Stimulated activated CD4-positive, alpha-beta T cell treated with anti-CD3 and anti-CD28 coated beads, Interleukin-2, amount 100 ng/mL, for 24 hours (primary cell): Measurements from ENCODE around the gene SYCP2L.
"Not testable (repeated sequence)": the region's sequence is repeated elsewhere in the genome, so short reads cannot be mapped to it uniquely, and the experiment has no call there.

ENCODE experiments used
- DNase-seq, 2 donors: peaks; one replicate each; pipeline ENCODE4 v3.0.0-alpha.2; 2020

SYCP2L gene

GRCh38 chr6:10957414-10957886 lies 70.6 kb downstream of the SYCP2L start:
- no peak for DNase-seq

GRCh38 chr6:10960171-10960570 lies 73.3 kb downstream of the SYCP2L start:
- DNase-seq, result no peak

- no peak for DNase-seq
These were observed 75.0 kb downstream of the SYCP2L start for GRCh38 chr6:10961837-10962236.

GRCh38 chr6:10962673-10963072 lies 75.8 kb downstream of the SYCP2L start:
- DNase-seq, result no peak

- no peak for DNase-seq
These were observed 76.3 kb downstream of the SYCP2L start for GRCh38 chr6:10963113-10963512.

DNA sequence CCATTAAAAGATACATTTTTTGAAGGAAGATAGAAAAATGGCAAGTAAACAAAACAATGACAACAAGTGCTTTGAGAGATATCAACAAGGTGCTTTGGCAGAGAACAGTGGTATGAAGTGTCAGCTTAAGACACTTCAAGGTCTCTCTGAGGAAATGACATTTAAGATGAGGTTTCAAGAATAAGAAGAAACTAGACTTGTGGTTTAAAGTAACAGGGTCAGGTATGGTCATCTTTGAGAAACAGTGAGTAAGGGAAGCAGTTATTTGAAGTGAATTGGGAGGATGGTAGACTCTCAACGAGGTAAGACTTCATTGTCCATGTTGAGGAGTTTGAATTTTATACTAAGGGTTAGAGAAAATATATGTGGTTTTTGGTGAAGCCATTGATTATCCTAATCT lies 77.8 kb downstream of the SYCP2L start:
- DNase-seq, result no peak

GRCh38 chr6:10968776-10969175 lies 81.9 kb downstream of the SYCP2L start:
- DNase-seq, result no peak

- DNase-seq, result no peak
These were observed 83.9 kb downstream of the SYCP2L start for GRCh38 chr6:10970731-10971130.

- DNase-seq, result no peak
These were observed 85.3 kb downstream of the SYCP2L start for GRCh38 chr6:10972196-10972595.

DNA sequence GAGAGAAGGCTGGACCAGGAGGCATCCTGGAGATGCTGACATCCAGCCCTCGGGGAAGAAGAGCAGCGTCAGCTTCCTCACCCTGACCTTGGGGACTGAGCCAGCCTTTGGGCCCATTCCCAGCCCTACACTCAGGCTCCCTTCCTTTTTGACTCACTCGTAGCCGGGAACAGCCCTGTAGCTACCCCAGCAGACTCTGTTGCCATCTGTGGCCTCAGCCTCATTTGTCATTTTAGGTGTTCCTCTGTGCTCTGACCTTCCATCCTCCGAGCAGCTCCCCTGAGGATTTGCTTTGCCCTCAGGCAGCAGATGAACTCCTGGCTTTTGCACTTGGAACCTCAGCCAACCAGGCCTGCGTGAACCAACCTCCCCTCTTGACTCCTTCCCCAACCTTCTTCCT lies 89.7 kb downstream of the SYCP2L start:
- no peak for DNase-seq

GRCh38 chr6:10977231-10977968 lies 90.5 kb downstream of the SYCP2L start:
- no peak for DNase-seq

DNA sequence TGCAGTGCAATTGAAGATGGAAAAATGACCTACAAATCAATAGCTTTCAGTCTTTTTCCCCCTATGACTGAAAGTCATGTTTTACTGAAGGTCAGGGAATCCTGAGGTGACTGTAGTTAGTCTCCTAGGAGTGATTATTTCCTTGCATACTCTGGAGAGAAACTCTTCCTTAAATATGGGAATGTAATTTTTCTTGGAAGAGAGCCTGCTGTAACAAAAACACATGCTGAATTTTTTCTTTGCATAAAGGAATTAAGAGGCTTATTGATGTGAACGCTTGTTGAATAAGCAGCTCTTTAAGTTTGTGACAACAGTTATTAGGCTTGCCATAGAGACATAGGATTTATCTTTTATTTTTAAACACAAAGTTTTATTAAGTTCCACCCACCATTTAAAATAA lies 92.8 kb downstream of the SYCP2L start:
- no peak for DNase-seq

- DNase-seq, result no peak
These were observed 94.6 kb downstream of the SYCP2L start for GRCh38 chr6:10981409-10981808.

GRCh38 chr6:10984959-10985358 lies 98.1 kb downstream of the SYCP2L start:
- DNase-seq, result not testable (repeated sequence)

- no peak for DNase-seq
These were observed 102.7 kb downstream of the SYCP2L start for GRCh38 chr6:10989587-10989986.

DNA sequence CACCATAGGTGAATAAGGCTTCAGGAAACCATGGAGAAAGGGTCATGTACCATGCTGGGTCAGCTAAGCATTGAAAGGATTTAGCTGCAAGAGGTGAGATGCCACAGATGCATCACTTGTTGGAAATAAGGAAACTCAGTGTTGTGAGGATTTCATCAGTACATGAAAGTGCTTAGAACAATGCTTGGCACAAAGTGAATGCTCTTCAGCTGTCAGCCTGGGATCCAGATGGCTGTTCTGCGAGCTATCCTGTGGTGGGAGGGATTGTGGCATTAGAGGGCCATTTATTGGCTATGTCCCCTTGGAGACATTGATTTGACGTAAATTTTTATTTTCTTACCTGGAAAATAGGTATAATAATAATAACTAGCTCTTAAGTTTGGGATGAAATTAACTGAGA lies 104.3 kb downstream of the SYCP2L start:
- DNase-seq, result no peak

GRCh38 chr6:10993896-10994295 lies 107.0 kb downstream of the SYCP2L start:
- no peak for DNase-seq

DNA sequence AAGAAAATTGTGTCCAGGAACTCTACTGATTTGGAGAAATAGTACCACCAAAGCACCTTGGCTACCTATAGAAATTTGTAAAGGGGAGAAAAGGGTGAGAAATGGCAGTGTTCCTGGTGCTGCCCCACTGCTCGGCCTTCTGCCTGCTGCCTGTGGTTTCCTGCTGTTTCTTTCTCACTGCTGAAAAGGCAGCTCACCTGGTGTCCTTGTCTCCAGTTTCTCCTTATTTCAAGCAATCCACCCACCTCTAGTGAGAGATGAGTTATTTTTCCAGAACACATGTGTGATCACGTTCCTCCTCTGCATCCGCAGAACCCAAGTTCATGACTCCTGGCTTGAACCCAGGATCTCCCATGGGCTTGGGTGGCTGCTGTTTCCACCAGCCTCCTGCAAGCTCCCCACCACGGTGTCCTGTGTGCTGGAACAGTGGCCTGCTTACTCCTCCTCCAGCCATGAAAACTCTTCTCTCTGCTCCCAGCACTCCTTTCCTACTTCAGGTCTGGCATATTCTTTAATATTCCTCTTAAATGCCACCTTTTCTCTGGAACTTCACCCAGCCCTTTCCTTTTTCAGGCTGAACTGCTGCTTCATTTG lies 108.4 kb downstream of the SYCP2L start:
- DNase-seq, result no peak

- no peak for DNase-seq
These were observed 113.1 kb downstream of the SYCP2L start for GRCh38 chr6:10999994-11000393.

DNA sequence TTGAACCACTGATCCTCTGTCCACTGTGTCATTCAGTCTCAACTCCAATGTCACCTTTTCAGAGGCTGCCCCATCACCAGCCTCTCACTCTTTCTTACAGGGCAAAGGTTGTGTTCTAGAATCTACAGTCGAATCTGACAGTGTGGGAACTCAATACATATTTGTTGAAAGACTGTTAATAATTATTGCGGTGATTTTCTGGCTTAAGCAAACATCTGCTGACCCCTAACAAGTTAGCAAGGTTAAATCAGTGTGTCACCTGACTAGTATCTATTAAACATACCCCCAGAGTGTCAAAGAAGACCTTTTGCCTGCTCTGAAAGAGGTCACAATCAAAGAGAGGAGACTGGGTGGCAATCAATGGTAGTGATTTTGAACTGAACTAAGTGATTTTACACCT lies 115.3 kb downstream of the SYCP2L start:
- DNase-seq, result no peak

GRCh38 chr6:11003297-11003696 lies 116.4 kb downstream of the SYCP2L start:
- DNase-seq, result not testable (repeated sequence)

DNA sequence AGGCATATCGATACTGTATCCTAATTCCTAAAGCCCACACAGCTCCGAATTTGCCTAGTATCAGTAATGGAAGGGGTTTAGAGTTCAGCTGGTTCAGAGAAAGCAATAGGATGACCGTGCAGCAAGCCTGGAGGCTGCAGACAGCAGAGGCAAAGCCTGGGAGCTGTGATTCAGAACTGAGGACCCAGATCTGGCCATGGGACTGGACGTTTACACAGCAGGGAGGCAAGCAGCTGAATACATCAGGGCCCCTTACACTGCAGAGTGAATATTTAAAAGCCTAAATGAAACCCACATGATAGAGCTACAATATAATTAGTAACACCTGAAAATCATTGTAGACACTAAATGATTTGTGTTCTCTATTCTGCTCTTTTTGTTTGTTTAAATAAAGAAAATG lies 119.2 kb downstream of the SYCP2L start:
- no peak for DNase-seq

GRCh38 chr6:11007715-11008608 lies 121.1 kb downstream of the SYCP2L start:
- no peak for DNase-seq

DNA sequence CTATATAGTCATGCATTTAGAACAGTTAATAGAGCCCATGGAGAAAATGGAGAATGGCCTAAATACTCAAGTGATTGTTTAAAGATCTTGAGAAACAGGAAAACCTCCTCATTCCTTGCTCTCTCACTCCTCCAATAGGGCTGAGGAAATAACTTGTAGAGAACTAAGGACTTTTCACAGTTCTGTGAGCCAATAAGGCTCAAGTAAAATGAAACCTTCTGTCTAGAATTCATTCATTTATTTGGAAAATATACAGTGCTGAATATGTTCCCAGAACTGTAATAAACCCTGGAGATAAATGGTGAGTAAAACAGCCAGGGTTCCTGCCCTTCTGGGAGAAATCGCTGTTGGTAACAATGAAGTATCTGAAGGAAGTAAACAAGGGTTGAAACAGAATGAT lies 122.0 kb downstream of the SYCP2L start:
- no peak for DNase-seq
